GM19099 (cell line): ENCODE measurements around the gene PDGFRB.

Source experiments
- POLR2A ChIP-seq: IDR thresholded peaks from 3 replicates; pipeline ENCODE4 v1.6.1; 2011; ENCODE audit warnings: low read depth; ENCODE audit not compliant: insufficient read length; ENCODE audit errors: extremely low read depth

PDGFRB gene

DNA sequence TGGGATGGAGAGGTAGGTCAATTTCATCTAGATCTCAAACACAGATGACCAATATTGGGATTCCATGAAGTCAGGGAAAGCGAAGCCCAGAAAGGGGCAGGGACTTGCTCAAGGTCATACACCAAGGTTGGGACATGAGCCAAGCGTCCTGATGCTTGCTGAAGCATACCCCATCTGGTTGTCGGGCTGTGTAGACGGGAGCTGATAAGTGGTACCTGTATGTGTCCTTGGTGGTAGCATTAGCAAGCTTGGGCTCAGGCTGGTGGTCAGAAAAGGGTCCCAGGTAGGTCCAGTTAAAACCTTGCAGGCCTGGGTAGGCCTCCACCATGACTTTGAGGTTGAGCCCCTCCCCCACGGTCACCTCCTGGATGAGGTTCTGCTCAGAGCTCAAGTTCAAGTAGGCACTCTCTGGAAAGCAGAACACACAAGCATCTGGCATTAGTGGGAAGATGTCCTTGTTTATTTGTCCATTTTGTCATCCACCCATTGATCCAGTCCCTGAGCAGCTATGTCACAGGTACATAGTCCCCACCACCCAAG is 82.5 kb downstream of the PDGFRB start:
- no peak for TF ChIP-seq POLR2A

DNA sequence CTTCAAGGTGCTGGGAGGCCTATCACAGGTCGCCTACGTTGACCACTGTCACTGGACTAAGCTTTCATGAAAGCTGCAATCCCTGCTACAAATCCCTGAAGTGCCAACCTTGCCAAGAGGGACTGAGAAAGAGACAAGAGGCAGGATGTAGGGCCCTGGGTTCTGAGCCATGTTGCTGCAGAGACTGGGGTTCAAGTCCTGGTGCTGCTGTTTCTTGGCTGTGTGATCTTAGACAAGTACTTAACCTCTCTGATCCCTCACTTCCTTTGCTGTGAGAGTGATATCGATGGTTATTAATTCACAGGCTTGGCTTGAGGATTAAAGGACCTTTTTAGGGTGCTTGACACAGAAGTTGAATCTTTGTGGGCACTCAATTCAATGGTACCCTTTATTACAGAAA is 84.8 kb downstream of the PDGFRB start:
- no peak for TF ChIP-seq POLR2A

DNA sequence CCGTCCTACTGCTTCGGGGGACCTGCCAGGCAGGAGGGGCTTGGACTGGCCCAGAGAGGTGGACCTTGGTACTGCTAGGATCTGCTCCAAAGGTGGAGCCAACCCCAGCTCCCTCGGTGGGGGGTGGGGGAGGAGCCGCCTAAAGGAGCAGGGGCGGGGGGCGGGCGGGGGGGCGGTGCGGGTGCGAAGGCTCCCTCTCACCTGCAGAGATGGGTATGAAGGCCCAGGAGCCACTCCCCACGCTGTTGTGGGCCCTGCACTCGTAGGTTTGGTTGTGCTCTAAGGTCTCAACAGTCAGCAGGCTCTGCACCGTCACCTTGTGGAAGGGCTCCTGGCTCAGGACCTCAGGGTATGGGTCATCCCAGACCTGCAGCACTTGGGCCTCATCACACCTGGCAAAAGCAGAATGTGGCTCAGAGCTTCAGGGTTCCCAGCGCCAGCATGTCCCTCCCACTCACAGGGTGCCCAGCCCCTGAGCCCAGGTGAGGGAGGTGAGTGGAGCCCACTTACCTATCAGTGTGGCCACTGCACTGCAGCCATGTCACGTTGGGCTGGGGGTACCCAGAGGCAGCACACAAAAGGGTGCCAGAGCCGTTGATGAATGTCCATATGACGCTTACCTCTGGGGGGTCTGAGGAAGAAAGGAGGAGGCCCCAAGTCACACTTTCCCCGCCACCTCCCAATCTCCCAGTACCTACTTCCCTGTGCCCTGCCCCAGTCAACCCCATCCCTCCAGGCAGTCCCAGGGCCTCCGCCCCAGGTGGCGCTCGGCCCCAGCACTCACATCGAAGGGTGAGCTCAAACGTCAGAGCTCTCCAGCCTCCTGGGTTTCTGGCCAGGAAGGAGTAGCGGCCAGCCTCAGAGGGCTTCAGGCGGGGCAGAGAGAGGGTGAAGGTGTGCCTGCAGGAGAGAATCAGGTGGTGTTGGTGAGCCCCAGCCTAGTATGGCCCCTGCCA is 85.7 kb downstream of the PDGFRB start:
- TF ChIP-seq POLR2A = no peak

DNA sequence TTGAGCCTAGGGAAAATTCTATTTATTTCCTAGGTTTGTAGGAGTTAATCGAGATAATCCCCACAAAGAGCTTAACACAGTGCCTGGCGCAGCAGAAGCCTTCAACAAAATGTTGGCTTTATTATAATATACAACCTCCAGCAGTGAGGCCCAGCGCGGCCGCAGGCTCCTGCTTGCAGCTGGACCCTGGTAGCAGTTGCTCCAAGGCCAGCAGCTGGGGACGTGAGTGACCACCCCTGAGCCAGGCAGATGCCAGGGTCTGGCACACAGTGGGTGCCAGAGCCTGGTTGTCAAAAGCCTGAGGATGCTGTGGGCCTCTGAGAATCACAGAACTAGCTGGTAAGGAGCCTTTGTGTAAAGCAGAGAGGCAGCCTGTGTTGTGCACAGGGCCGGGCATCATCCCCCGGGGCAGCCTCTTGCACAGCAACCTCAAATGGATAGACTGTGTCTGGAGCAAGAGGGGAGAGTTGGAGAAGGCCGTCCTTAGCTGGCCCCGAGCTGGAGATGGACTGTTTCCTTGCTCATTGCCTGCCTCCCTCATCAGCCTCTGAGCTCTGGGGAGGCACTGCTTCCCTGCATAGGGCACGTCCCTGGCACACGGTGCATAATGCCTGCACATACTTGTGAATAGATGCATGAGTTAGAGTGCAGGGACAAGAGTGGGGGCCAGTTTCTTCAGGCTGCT is 86.5 kb downstream of the PDGFRB start:
- TF ChIP-seq POLR2A = no peak

DNA sequence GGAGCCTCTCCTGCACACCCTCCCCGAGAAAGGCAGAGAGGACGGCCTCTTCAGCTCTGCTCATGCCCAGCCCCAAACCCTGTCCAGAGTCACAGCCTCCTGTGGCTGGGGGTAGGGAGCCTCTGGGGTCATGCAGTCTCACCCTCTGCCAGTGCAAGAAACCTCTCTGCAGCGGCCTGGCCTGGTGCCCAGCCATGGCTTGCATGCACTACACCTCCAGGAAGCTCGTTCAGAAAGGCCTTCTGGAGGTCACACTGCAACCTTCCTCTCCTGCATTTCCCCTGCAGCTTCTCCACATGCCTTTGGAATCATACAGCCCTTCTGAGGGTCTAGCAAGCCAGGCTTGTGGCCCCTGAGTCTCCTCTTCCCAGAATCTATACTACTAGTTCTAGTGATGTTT is 87.2 kb downstream of the PDGFRB start:
- TF ChIP-seq POLR2A = no peak

DNA sequence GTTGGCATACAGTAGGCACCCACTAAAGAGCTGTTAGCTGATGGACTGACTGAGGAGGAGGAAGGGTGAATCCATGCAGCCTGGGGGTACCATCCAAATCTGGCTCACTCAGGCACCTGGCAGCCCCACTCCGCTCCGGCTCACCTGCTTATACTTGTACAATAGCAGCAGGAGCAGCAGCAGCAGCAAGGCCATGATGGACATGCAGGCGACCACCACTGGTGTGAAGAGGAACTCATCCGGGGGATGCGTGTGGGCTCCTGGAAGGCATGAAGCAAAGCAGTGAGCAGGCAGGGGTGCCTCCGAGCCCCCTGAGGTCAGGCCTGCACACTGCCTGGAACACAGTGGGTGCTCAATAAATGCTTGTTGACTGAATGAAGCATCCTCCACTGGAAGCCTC is 87.6 kb downstream of the PDGFRB start:
- no peak for TF ChIP-seq POLR2A

DNA sequence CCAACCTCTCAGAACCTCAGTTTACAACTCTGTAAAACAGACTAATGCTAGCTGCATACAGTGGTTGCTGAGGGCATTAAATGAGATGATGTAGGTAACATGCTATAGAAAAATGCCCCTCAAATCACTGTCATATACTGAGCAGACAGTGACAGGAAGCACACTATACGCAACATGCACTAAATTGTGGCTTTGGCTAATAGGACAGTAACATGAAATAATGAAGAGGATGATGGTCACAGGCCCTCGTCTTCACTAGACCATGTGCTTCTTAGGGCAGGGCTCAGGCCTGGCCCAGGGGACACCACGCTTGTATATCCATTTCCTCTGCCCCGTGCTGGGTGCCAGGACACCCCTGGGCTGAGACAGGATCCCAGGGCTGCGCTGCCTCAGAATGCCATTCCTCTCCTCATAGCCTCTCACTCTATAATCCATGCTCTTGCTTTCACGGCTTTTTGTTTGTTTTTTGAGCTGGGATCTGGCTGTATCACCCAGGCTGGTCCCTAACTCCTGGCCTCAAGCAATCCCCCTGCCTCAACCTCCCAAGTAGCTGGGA is 88.2 kb downstream of the PDGFRB start:
- no peak for TF ChIP-seq POLR2A

DNA sequence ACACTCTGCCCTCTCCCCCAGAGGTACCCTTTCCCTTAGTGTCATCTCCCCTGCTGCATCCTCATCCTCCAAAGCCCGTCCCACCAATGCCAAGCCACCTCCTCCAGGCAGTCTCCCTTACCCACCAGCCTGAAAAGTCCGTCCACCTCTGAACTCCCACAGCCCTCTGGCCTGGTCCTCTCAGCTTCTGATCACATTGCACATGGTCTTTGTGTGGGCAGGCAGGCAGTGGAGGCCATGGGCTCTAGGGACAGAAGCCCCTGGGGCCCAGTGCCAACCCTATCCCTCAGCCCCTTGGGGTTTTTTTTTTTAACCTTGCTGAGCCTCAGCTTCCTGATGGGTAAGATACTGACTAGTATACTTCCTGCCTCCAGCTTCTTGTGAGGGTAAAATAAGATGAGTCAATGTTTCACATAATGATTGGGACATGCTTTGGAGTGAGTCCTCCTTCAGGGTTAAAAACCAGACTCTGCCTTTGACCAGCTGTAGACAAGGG is 88.7 kb downstream of the PDGFRB start:
- TF ChIP-seq POLR2A = no peak

DNA sequence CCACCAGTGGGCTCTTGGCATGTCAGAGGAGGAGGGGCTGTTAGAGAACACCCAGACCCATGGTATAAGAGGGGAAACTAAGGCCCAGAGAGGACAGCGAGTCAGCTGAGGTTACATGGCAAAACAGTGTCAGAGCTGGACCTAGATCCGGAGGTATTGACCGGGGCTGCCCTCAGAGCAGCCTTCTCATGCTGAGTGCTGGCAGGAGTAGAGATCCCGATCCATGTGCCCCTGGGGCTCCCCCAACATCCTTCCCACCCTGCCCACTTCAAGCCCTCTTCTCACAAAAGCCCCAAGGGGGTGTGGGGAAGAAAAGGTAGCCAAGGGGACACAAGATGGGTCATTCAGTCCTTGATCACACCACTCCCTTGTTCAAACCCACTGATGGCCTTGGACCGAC is 89.2 kb downstream of the PDGFRB start:
- no peak for TF ChIP-seq POLR2A

DNA sequence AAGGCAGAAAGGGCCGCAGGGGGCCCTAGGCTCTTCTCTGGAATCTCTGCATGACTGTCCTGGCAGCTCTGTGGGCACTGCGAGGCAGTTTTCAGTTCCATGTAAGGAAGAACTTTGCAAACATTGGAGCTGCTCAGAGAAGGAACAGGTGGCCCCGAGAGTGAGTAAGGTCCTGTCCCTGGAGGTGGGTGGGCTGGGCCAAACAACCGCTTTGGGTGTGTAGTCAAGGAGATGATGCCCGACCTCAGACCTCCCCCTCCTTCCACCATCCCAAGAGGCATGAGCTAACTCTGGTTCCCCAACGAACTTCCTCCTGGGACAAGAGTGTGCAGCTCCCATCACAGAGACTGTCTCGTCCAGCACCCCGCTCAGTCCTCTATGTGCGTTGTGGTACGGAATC is 89.8 kb downstream of the PDGFRB start:
- TF ChIP-seq POLR2A = no peak

DNA sequence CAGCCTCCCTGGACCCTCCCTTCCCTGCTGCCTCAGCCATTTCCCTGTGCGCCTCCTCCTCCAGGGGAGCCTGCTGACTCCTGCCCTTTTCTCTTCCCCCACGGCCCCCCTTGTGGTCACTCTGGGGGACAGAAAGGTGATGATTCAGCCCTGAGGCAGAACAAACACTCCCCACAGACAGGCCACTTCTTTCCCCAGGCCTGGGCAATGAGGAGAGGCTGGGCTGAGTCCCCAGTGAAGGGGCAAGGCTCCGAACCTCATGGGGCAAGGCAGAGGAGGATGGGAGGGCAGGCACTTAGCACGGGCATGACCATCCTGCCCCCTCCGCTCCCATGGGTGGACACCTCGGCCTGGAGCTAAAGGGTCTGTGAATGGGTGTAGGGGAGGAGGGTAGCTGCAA is 90.3 kb downstream of the PDGFRB start:
- TF ChIP-seq POLR2A = no peak

DNA sequence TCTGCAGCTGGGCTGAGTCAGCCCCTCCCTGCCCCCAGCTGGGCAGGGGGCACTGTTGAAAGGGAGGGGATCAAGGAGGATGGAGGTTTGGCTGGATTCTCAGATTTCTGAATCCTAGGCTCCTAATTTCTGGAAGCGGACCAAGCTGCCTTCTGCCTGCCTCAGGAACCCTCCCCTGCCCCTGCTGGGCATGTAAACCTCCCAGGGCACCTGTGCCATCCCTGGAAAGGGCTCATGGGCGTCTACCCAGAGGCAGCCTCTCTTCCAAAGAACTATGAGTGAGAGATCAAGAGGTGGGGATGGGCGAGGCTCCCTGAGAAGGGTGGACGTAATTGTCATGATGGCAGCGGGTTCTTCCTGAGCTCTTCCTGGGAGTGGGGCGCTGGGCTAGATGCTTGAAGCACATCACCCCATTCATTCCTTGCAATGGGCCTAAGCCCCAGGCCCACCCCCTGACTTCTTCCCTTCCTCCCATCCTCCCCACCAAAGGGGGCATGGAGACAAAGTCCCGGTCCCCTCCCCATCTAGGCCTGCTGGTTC is 90.9 kb downstream of the PDGFRB start:
- TF ChIP-seq POLR2A = no peak
